SJSA1 (cell line): ENCODE data around the gene EED. TPM values are rescaled to one million over a fixed set of nuclear protein-coding genes. Genes with fewer than 3 reads are reported as not detected.
"Not testable (repeated sequence)": the region's sequence is repeated elsewhere in the genome, so short reads cannot be mapped to it uniquely, and the experiment has no call there.

Source experiments
- DNase-seq, 2 experiments: peaks; one replicate each; pipeline ENCODE4 v3.0.0-alpha.2; 2015 to 2020; ENCODE audit warnings: low spot score in 2 of 2, low read depth in 1 of 2
- H3K27ac ChIP-seq: fragments of 250-450 bp; sonication (Bioruptor Pico); 2 replicates; pipeline ENCODE4 v1.5.1; 2020; ENCODE audit warnings: mild to moderate bottlenecking, moderate library complexity
- H3K27me3 ChIP-seq: fragments of 250-450 bp; sonication (Bioruptor Pico); replicated peaks from 2 replicates; pipeline ENCODE4 v1.5.1; 2020; ENCODE audit warnings: mild to moderate bottlenecking, moderate library complexity
- H3K36me3 ChIP-seq: fragments of 250-450 bp; sonication (Bioruptor Pico); 2 replicates; pipeline ENCODE4 v1.5.1; 2020; ENCODE audit warnings: mild to moderate bottlenecking
- H3K4me1 ChIP-seq: fragments of 250-450 bp; sonication (Bioruptor Pico); replicated peaks from 2 replicates; pipeline ENCODE4 v1.6.1; 2021; ENCODE audit warnings: mild to moderate bottlenecking
- H3K4me3 ChIP-seq: fragments of 250-450 bp; sonication (Bioruptor Pico); 2 replicates; pipeline ENCODE4 v1.5.1; 2020; ENCODE audit warnings: mild to moderate bottlenecking
- H3K9me3 ChIP-seq: fragments of 250-450 bp; sonication (Bioruptor Pico); replicated peaks from 2 replicates; pipeline ENCODE4 v1.5.1; 2020; ENCODE audit warnings: mild to moderate bottlenecking
- total RNA-seq: library from RNA; depleted of rRNA; stranded (reverse); fragments of >200 nt; shearing (Covaris generic); gene quantifications from 2 replicates; pipeline ENCODE4 v1.2.3, GENCODE V29; 2014

Gene EED
- total RNA-seq, 1 experiment from 2014 or later: 17.8 TPM

- Histone ChIP-seq H3K4me3 (no peak overlapping the region), H3K27me3 (no peaks in the 10 kb centered on the region), H3K9me3 (no peaks in the 10 kb centered on the region), H3K4me1 (no peaks in the 10 kb centered on the region), H3K36me3 (no peaks in the 10 kb centered on the region), H3K27ac (no peak overlapping the region)
- no peak for DNase-seq
These were observed 36.0 kb upstream of the EED start for GRCh38 chr11:86208572-86208971.

GRCh38 chr11:86209806-86210657, 34.5 kb upstream of the EED start:
- Histone ChIP-seq H3K4me1 (no peaks in the 10 kb centered on the region), H3K4me3 (no peak overlapping the region), H3K36me3 (no peaks in the 10 kb centered on the region), H3K9me3 (no peaks in the 10 kb centered on the region), H3K27ac (no peak overlapping the region), H3K27me3 (no peaks in the 10 kb centered on the region)
- no peak for DNase-seq

GRCh38 chr11:86210898-86211297, 33.7 kb upstream of the EED start:
- Histone ChIP-seq H3K27ac (no peak overlapping the region), H3K9me3 (no peaks in the 10 kb centered on the region), H3K27me3 (no peaks in the 10 kb centered on the region), H3K4me3 (no peak overlapping the region), H3K36me3 (no peaks in the 10 kb centered on the region), H3K4me1 (no peaks in the 10 kb centered on the region)
- DNase-seq: no peak

GRCh38 chr11:86211619-86212018, 32.9 kb upstream of the EED start:
- Histone ChIP-seq H3K27ac (no peak overlapping the region), H3K36me3 (no peaks in the 10 kb centered on the region), H3K27me3 (no peaks in the 10 kb centered on the region), H3K9me3 (no peaks in the 10 kb centered on the region), H3K4me1 (no peaks in the 10 kb centered on the region), H3K4me3 (no peak overlapping the region)
- DNase-seq: no peak

GRCh38 chr11:86212019-86212611, 32.4 kb upstream of the EED start:
- H3K27ac ChIP-seq: no peak overlapping the region
- no peaks in the 10 kb centered on the region for H3K9me3 ChIP-seq
- H3K4me3 ChIP-seq: no peak overlapping the region
- H3K36me3 ChIP-seq: no peaks in the 10 kb centered on the region
- no peaks in the 10 kb centered on the region for H3K27me3 ChIP-seq
- DNase-seq: no peak
- no peaks in the 10 kb centered on the region for H3K4me1 ChIP-seq

GRCh38 chr11:86214710-86215109, 29.8 kb upstream of the EED start:
- H3K36me3 ChIP-seq: no peaks in the 10 kb centered on the region
- no peaks in the 10 kb centered on the region for H3K27me3 ChIP-seq
- no peak for DNase-seq
- H3K27ac ChIP-seq: no peak overlapping the region
- H3K4me3 ChIP-seq: no peak overlapping the region
- H3K9me3 ChIP-seq: no peaks in the 10 kb centered on the region
- no peaks in the 10 kb centered on the region for H3K4me1 ChIP-seq

- H3K9me3 ChIP-seq: no peaks in the 10 kb centered on the region
- H3K27me3 ChIP-seq: no peaks in the 10 kb centered on the region
- DNase-seq: peak; percentile 42 to 46
- no peak overlapping the region for H3K27ac ChIP-seq
- H3K36me3 ChIP-seq: no peaks in the 10 kb centered on the region
- H3K4me1 ChIP-seq: no peaks in the 10 kb centered on the region
- no peak overlapping the region; the same call in 1 of the 2 replicates for H3K4me3 ChIP-seq
These were observed 26.1 kb upstream of the EED start for GRCh38 chr11:86218125-86219084.

- Histone ChIP-seq H3K36me3 (no peaks in the 10 kb centered on the region), H3K27me3 (no peaks in the 10 kb centered on the region), H3K4me3 (no peak overlapping the region), H3K27ac (no peak overlapping the region), H3K9me3 (no peaks in the 10 kb centered on the region), H3K4me1 (no peaks in the 10 kb centered on the region)
- DNase-seq: no peak
These were observed 25.0 kb upstream of the EED start for GRCh38 chr11:86219311-86220193.

- Histone ChIP-seq H3K4me1 (no peaks in the 10 kb centered on the region), H3K36me3 (no peaks in the 10 kb centered on the region), H3K27me3 (no peaks in the 10 kb centered on the region), H3K9me3 (no peaks in the 10 kb centered on the region), H3K4me3 (no peak overlapping the region), H3K27ac (no peak overlapping the region)
- DNase-seq: no peak
These were observed 23.9 kb upstream of the EED start for GRCh38 chr11:86220653-86221052.

- H3K4me1 ChIP-seq: no peaks in the 10 kb centered on the region
- H3K27ac ChIP-seq: no peak overlapping the region
- no peaks in the 10 kb centered on the region for H3K36me3 ChIP-seq
- H3K4me3 ChIP-seq: no peak overlapping the region
- no peak for DNase-seq
- no peaks in the 10 kb centered on the region for H3K9me3 ChIP-seq
- H3K27me3 ChIP-seq: no peaks in the 10 kb centered on the region
These were observed 22.5 kb upstream of the EED start for GRCh38 chr11:86222081-86222480.

GRCh38 chr11:86224575-86224974, 20.0 kb upstream of the EED start:
- H3K4me3 ChIP-seq, H3K27me3 ChIP-seq, H3K9me3 ChIP-seq, H3K36me3 ChIP-seq, H3K27ac ChIP-seq, DNase-seq, H3K4me1 ChIP-seq: not testable (repeated sequence)

- H3K4me1 ChIP-seq, DNase-seq, H3K36me3 ChIP-seq, H3K4me3 ChIP-seq, H3K27me3 ChIP-seq, H3K9me3 ChIP-seq, H3K27ac ChIP-seq: not testable (repeated sequence)
These were observed 19.2 kb upstream of the EED start for GRCh38 chr11:86225344-86225743.
